Pancreas (tissue), 10 donors: ENCODE results near the gene AP4M1. TPM values are rescaled to one million over a fixed set of nuclear protein-coding genes. Genes with fewer than 3 reads are reported as not detected.

ENCODE experiments used
- ATAC-seq, 4 donors: fragments of 200-7000 bp; cut with Tn5 transposase; one replicate each; pipeline versions ENCODE4 v1.8.0 to v1.9.1; 2020; ENCODE audit warnings: mild to moderate bottlenecking in 4 of 4, moderate library complexity in 4 of 4
- DNase-seq, 6 donors: peaks; one replicate each; pipeline ENCODE4 v3.0.0-alpha.2; 2020
- FAIRE-seq: peaks from 2 replicates; lab custom pipeline; 2012; peaks lifted over from hg19 to GRCh38; lab: Jason Lieb, UNC
- H3K27ac ChIP-seq, 4 donors: fragments of 200-600 bp; sonication (generic); 1 replicate in 3 of 4; 2 replicates in 1 of 4; pipeline versions ENCODE4 v1.5.0 to v1.8.0; 2020
- H3K27me3 ChIP-seq, 4 donors: fragments of 200-600 bp; one replicate each; pipeline ENCODE4 v1.8.0; 2021
- H3K36me3 ChIP-seq, 3 donors: fragments of 200-600 bp; sonication (generic) in 1 of 3; one replicate each; pipeline versions ENCODE4 v1.5.0 to v1.8.0; 2020 to 2021
- H3K4me1 ChIP-seq, 3 donors: fragments of 200-600 bp; one replicate each; pipeline ENCODE4 v1.8.0; 2021
- H3K4me3 ChIP-seq, 4 donors: fragments of 200-600 bp; sonication (generic) in 2 of 4; one replicate each; pipeline versions ENCODE4 v1.5.0 to v1.8.0; 2020 to 2021
- H3K9me3 ChIP-seq, 4 donors: fragments of 200-600 bp; one replicate each; pipeline ENCODE4 v1.8.0; 2021
- CTCF ChIP-seq, 4 donors: fragments of 200-600 bp; sonication (generic) in 3 of 4; IDR thresholded peaks; one replicate each; pipeline versions ENCODE4 v1.5.0 to v1.8.0; 2021; ENCODE audit warnings: antibody characterized with exemption in 4 of 4
- WGBS, 2 donors: extraction: QIAGEN DNeasy Blood & Tissue Kit; methylation state at CpG; one replicate each; pipeline ENCODE4 v1.1.7; 2013; 5-methylcytosine and 5-hydroxymethylcytosine counted together
- intact Hi-C, 3 donors: fragments of 100-400 bp; cut with DNase I; formaldehyde crosslinking; loops; one replicate each; pipeline versions ENCODE4 v1.11.1 to v1.14.2; 2022
- polyA plus RNA-seq, 2 donors: library from polyadenylated mRNA; stranded (reverse); fragments of 200-250 nt; gene quantifications; one replicate each; pipeline ENCODE4 v1.2.3, GENCODE V29; 2013
- total RNA-seq, 6 donors: library from RNA; stranded (reverse); fragmentation: NEBNext Ultra II Directional in 4 of 6; extraction: Animal tissue kit (Norgen Biotek cat#: 25700) in 4 of 6; gene quantifications; one replicate each; pipeline versions ENCODE4 v1.2.1 to v1.2.4, GENCODE V29; 2021 to 2023
- donor health status: healthy with polysubstance abuse.
- donor health status: DM: no; HTN: no; CAD: no; lungs with moderate emphysema.
- donor health status: DM: no; HTN: no; CAD: no.
- donor health status: control.
- donor health status: control.
- donor health status: Bipolar disorder and iron deficiency.
- donor health status: DM: yes; HTN: yes; CAD: no.
- donor health status: DM: no; HTN: no; CAD: no.
- donor health status: DM: no; HTN: no; CAD: no.
- donor health status: DM: yes; HTN: yes; CAD: no.

AP4M1 gene
- total and polyA plus RNA-seq, 8 donors, result 8.6 to 25.4 (median 12.2) TPM

DNA sequence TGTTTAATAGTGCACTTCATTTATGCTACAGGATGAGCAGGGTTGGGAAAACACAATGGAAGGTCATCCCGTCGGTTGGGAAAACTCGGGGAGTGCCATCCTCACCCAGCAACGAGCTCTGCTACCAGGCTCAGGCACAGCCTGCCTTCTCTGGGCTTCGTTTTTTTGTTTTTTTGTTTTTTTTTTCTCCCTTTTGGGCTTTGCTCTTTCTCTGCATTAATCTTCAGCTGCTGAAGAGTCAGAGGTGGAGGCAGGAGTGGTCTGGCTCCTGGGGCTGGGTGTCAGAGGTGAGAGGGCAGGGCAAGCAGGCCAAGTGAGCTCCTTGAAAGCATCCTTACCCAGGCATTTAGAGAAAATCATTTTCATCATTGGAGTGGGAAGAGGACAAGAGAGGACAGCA, 31.5 kb upstream of the AP4M1 start:
- no peak for ATAC-seq
- Histone ChIP-seq H3K9me3 (peaks cover 0 to 2% (median 0%) of the 10 kb centered on the region in 4 donors), H3K4me1 (no peaks in the 10 kb centered on the region), H3K36me3 (peaks cover 17 to 53% (median 51%) of the 10 kb centered on the region in 3 donors), H3K27ac (no peak overlapping the region), H3K4me3 (no peak overlapping the region), H3K27me3 (no peaks in the 10 kb centered on the region)
- no peak for DNase-seq
- TF ChIP-seq CTCF (IDR thresholded peaks at IDR 0.05), result no peak
- 97 to 98% methylated on average over 5 of the region's 5 CpGs for whole genome bisulfite sequencing, 2 donors
- no peak for FAIRE-seq
- intact Hi-C loops, result no loop called here

DNA sequence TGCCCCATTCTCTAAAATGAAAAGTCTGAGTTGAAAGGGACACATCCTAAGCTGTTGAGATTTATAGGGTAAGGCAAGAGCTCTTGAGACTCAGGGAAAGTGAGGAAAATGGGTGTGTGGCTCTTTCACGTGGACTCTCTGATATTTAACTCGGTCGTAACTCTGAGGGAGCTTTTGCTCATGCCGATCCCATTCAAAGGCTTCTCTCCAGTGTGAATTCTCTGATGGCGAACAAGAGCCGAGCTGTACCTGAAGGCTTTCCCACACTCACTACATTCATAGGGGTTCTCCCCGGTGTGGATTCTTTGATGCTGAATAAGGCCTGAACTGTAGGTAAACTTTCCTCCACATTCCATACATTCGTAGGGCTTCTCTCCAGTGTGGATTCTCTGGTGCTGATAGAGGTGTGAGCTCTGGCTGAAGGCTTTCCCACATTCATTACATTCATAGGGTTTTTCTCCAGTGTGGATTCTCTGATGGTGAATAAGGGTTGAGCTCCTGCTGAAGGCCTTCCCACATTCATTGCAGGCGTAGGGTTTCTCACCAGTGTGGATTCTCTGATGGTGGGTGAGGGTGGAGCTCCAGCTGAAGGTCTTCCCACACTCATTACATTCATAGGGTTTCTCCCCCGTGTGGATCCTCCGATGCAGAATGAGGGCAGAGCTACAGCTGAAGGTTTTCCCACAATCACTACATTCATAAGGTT, 30.3 kb upstream of the AP4M1 start:
- Histone ChIP-seq H3K4me3 (no peak overlapping the region), H3K4me1 (no peaks in the 10 kb centered on the region), H3K27ac (no peak overlapping the region), H3K36me3 (peaks cover 17 to 65% (median 57%) of the 10 kb centered on the region in 3 donors), H3K27me3 (no peaks in the 10 kb centered on the region), H3K9me3 (peaks cover 0 to 2% (median 0%) of the 10 kb centered on the region in 4 donors)
- ATAC-seq, result no peak
- TF ChIP-seq CTCF (IDR thresholded peaks at IDR 0.05), result no peak
- WGBS, 2 donors, result 98 to 99% methylated on average over 11 of the region's 11 CpGs
- no peak for FAIRE-seq
- no peak for DNase-seq
- intact Hi-C loops, result no loop called here

DNA sequence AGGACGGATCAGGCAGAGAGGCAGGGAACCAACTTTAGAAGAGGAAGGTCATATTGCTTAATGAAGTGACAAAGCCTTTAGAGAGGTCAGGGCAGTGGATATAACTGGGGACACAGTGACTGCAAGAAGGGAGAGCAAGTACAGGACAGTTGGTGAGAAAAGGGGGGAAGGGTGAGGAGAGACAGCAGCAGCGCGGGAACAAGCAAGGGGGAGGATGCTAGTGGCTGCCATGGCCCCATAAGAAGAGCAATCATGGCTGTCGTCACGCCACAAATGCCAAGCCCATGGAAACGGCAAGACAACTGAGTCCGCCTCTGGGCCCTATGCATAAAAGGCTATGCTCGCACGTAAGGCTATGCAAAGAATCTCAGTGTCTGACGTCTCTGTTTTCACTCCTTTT, 29.0 kb upstream of the AP4M1 start:
- Histone ChIP-seq H3K4me1 (no peaks in the 10 kb centered on the region), H3K9me3 (peaks cover 0 to 2% (median 0%) of the 10 kb centered on the region in 4 donors), H3K4me3 (no peak overlapping the region), H3K27me3 (no peaks in the 10 kb centered on the region), H3K27ac (no peak overlapping the region), H3K36me3 (peaks cover 17 to 76% (median 67%) of the 10 kb centered on the region in 3 donors)
- DNase-seq (no peak), FAIRE-seq (no peak), ATAC-seq (no peak)
- 97 to 98% methylated on average over 10 of the region's 10 CpGs for WGBS, 2 donors
- TF ChIP-seq CTCF (IDR thresholded peaks at IDR 0.05), result no peak
- intact Hi-C loops, result no loop called here

DNA sequence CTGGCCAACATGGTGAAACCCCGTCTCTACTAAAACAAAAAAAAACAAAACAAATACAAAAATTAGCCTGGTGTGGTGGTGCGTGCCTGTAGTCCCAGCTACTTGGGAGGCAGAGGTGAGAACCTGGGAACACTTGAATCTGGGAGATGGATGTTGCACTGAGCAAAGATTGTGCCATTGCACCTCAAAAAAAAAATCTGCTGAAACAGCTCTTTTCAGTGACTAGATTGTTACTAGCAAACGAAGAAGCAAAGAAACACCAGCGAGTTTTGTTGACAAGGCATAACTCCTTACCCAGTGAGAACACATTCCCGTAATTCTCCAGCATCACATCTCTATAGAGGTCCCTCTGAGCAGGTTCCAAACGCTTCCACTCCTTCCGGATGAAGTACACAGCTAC, 26.6 kb upstream of the AP4M1 start:
- ATAC-seq, result no peak
- WGBS, 2 donors, result 95 to 96% methylated on average over 7 of the region's 7 CpGs
- TF ChIP-seq CTCF (IDR thresholded peaks at IDR 0.05), result no peak

GRCh38 chr7:100075418-100075817, 26.0 kb upstream of the AP4M1 start:
- ATAC-seq, result no peak
- Histone ChIP-seq H3K4me1 (peaks cover 0 to 13% (median 8%) of the 10 kb centered on the region in 3 donors), H3K27me3 (no peaks in the 10 kb centered on the region), H3K9me3 (peaks cover 0 to 2% (median 0%) of the 10 kb centered on the region in 4 donors), H3K27ac (no peak overlapping the region), H3K4me3 (no peak overlapping the region), H3K36me3 (peaks cover 17 to 69% (median 60%) of the 10 kb centered on the region in 3 donors)
- TF ChIP-seq CTCF (IDR thresholded peaks at IDR 0.05), result no peak
- no peak for DNase-seq
- intact Hi-C loops, result no loop called here
- no peak for FAIRE-seq
- 92 to 93% methylated on average over 6 of the region's 6 CpGs for WGBS, 2 donors

More for the DNA sequence above, 26.6 kb upstream of the AP4M1 start:
- peaks cover 17 to 75% (median 65%) of the 10 kb centered on the region in 3 donors for H3K36me3 ChIP-seq
- peaks cover 0 to 7% (median 3%) of the 10 kb centered on the region in 3 donors for H3K4me1 ChIP-seq
- peaks cover 0 to 2% (median 0%) of the 10 kb centered on the region in 4 donors for H3K9me3 ChIP-seq
- no peaks in the 10 kb centered on the region for H3K27me3 ChIP-seq
- intact Hi-C loops, result no loop called here
- DNase-seq (no peak), FAIRE-seq (no peak)
- H3K27ac ChIP-seq, result no peak overlapping the region
- no peak overlapping the region for H3K4me3 ChIP-seq
